Rectal smooth muscle tissue (tissue), 1 donor: ENCODE measurements around the gene SKAP1.
"Not testable (repeated sequence)": the region's sequence is repeated elsewhere in the genome, so short reads cannot be mapped to it uniquely, and the experiment has no call there.

Experiments used
- H3K27ac ChIP-seq: one replicate; pipeline ENCODE4 v1.7.0; 2013; ENCODE audit warnings: low read depth, low read length, inconsistent platforms
- H3K27me3 ChIP-seq: one replicate; pipeline ENCODE4 v1.7.0; 2013; ENCODE audit warnings: low read length; ENCODE audit not compliant: control insufficient read depth, insufficient read depth
- H3K36me3 ChIP-seq: one replicate; pipeline ENCODE4 v1.7.0; 2013; ENCODE audit warnings: low read length; ENCODE audit not compliant: control insufficient read depth, insufficient read depth
- H3K4me1 ChIP-seq: one replicate; pipeline ENCODE4 v1.7.0; 2013; ENCODE audit warnings: low read length; ENCODE audit not compliant: control insufficient read depth, insufficient read depth
- H3K4me3 ChIP-seq: one replicate; pipeline ENCODE4 v1.7.0; 2013; ENCODE audit warnings: low read length
- H3K9ac ChIP-seq: one replicate; pipeline ENCODE4 v1.7.0; 2013; ENCODE audit warnings: low read length

The SKAP1 gene

DNA sequence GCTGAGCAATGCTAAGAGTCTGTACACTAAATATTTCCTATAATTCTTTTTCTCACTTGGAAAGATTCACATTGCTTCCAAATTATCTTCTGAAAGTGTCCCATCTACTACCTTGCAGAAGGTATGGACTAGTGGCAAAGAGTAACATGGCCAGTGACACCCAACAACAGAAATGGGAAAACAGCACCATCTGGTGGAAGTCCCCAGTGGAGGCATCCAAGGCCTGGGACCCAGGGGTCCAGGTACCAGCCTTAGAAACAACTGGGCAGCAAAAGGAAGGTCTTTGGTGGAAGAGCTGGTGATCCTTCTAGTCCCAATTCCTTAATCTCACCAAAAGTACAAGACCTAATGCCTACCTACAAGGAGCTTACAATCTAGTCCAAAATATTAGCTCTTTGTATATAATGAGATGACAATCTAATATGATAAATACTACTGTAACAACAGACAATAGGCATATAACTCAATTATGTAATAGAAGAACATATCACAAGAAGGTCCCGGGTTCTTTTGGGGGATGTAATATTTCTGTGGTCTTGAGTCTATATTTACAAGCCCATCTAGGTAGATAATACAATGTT, 55.3 kb downstream of the SKAP1 start:
- Histone ChIP-seq H3K9ac (no peak overlapping the region), H3K4me1 (no peaks in the 10 kb centered on the region), H3K27ac (no peak overlapping the region), H3K36me3 (no peaks in the 10 kb centered on the region), H3K4me3 (no peak overlapping the region), H3K27me3 (no peaks in the 10 kb centered on the region)

- H3K36me3 ChIP-seq = no peaks in the 10 kb centered on the region
- no peaks in the 10 kb centered on the region for H3K27me3 ChIP-seq
- H3K9ac ChIP-seq = no peak overlapping the region
Observed at GRCh38 chr17:48373883-48374282, 56.1 kb downstream of the SKAP1 start.

GRCh38 chr17:48373130-48373830, 56.7 kb downstream of the SKAP1 start:
- Histone ChIP-seq H3K4me1 (no peaks in the 10 kb centered on the region), H3K4me3 (no peak overlapping the region), H3K9ac (no peak overlapping the region), H3K36me3 (no peaks in the 10 kb centered on the region), H3K27ac (no peak overlapping the region), H3K27me3 (no peaks in the 10 kb centered on the region)

More at GRCh38 chr17:48373883-48374282, 56.1 kb downstream of the SKAP1 start:
- Histone ChIP-seq H3K4me3 (no peak overlapping the region), H3K27ac (no peak overlapping the region), H3K4me1 (no peaks in the 10 kb centered on the region)

- not testable (repeated sequence) for H3K27me3 ChIP-seq, H3K4me3 ChIP-seq, H3K36me3 ChIP-seq, H3K4me1 ChIP-seq, H3K9ac ChIP-seq, H3K27ac ChIP-seq
Observed at GRCh38 chr17:48368967-48369366, 61.0 kb downstream of the SKAP1 start.

GRCh38 chr17:48368352-48368908, 61.6 kb downstream of the SKAP1 start:
- Histone ChIP-seq H3K36me3 (no peaks in the 10 kb centered on the region), H3K9ac (no peak overlapping the region), H3K27me3 (no peaks in the 10 kb centered on the region), H3K4me3 (no peak overlapping the region), H3K4me1 (no peaks in the 10 kb centered on the region), H3K27ac (no peak overlapping the region)

DNA sequence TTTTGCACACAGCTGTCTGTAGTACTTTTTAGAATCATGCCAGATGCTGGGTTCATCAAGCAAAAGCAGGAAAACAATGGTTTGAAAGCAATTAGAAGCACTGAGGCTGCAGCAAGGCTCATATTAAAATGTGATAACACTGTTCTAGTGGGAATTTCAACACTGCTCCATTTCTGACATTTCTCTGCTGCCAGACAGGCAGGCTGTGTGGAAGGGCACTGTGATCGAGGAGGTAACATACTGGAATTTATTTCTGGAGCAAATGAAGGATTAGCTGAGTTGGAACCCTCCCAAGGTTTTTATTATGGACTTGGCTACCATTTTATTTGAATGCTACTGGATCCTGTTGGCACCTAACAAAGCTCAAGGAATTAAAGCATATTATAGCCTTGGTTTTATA, 66.9 kb downstream of the SKAP1 start:
- H3K27ac ChIP-seq = no peak overlapping the region
- no peaks in the 10 kb centered on the region for H3K27me3 ChIP-seq
- no peaks in the 10 kb centered on the region for H3K36me3 ChIP-seq
- H3K4me3 ChIP-seq = no peak overlapping the region
- no peak overlapping the region for H3K9ac ChIP-seq
- H3K4me1 ChIP-seq = no peaks in the 10 kb centered on the region

- not testable (repeated sequence) for H3K9ac ChIP-seq, H3K27ac ChIP-seq, H3K4me1 ChIP-seq, H3K36me3 ChIP-seq, H3K4me3 ChIP-seq, H3K27me3 ChIP-seq
Observed at GRCh38 chr17:48360861-48361633, 69.0 kb downstream of the SKAP1 start.

DNA sequence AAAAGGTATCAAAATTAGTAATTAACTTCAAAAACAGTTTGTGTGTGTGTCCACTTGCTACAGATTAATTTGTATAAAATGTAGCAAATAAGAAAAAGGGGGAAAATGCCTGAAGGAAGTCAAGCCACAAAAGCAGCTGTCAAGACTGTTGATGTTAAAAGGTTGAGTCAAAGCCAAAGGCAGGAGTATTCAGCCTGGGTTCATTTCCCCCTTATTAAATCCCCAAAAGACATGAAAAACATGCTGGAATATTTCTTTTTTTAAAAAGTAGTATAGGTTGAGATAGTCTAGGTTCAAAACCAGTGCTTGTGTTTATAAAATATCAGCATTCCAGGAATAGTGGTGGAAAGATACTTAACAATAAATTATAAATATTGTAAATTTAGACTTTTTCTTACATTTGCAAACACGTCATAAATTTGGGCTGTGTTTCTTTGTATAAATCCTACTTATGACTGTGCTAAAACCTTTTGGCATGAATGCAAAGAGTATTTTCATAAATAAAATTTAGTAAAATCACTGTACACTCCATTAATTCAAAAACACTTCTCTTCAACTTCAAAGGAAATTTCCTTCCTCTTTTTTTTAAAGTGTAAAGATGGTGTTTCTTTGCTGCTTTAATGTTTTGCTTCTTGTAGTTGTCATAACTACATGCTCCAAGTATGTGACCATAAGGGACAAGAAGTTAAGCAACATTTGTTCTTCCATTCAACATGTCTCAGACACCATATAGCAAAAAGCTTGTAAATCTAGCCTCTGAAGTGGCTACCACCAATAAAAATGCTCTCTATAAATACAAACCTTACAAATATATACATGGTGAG, 72.0 kb downstream of the SKAP1 start:
- Histone ChIP-seq H3K4me1 (no peaks in the 10 kb centered on the region), H3K27ac (no peak overlapping the region), H3K27me3 (no peaks in the 10 kb centered on the region), H3K36me3 (no peaks in the 10 kb centered on the region), H3K4me3 (no peak overlapping the region), H3K9ac (no peak overlapping the region)

DNA sequence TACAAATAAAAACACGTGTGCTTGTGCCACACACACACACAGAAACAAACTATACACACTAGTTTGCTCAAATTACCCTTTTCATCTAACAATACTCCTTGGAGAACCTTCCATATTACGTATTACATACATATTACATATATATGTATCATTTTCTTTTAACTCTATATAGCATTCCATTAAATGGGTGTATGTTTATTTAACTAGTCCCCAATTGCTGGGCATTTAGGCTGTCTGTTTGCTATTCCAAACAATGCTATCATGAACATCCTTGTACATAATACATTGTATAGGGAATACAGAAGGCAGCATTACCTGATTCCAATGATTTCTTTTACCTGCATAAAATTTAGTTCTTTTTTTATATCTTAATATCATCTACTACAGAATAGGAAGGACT, 73.1 kb downstream of the SKAP1 start:
- Histone ChIP-seq H3K9ac (no peak overlapping the region), H3K27ac (no peak overlapping the region), H3K4me3 (no peak overlapping the region), H3K4me1 (no peaks in the 10 kb centered on the region), H3K27me3 (no peaks in the 10 kb centered on the region), H3K36me3 (no peaks in the 10 kb centered on the region)

GRCh38 chr17:48352630-48353029, 77.4 kb downstream of the SKAP1 start:
- Histone ChIP-seq H3K27ac (no peak overlapping the region), H3K4me1 (no peaks in the 10 kb centered on the region), H3K4me3 (no peak overlapping the region), H3K36me3 (no peaks in the 10 kb centered on the region), H3K9ac (no peak overlapping the region), H3K27me3 (no peaks in the 10 kb centered on the region)

DNA sequence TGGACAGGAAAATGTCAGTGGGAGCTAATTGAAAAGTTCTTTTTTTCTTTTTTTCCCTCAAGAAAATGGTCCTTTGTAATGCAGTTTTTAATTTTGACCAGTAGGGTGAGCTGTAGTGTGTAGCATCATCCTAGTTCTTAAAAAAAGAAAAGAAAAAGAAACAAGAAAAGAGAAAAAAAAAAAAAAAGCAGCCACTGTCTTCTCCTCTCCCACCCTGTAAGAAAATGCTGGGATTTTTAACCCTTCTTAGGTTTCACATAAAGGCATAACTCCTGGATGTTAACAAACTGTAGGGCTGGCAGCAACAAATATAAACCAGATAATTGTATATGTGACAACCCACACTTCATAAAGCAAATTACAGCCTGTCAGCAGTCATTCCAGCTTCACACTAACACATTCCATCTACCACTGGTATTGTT, 78.1 kb downstream of the SKAP1 start:
- H3K27me3 ChIP-seq = no peaks in the 10 kb centered on the region
- H3K9ac ChIP-seq = no peak overlapping the region
- no peak overlapping the region for H3K27ac ChIP-seq
- H3K4me3 ChIP-seq = no peak overlapping the region
- no peaks in the 10 kb centered on the region for H3K36me3 ChIP-seq
- H3K4me1 ChIP-seq = no peaks in the 10 kb centered on the region

DNA sequence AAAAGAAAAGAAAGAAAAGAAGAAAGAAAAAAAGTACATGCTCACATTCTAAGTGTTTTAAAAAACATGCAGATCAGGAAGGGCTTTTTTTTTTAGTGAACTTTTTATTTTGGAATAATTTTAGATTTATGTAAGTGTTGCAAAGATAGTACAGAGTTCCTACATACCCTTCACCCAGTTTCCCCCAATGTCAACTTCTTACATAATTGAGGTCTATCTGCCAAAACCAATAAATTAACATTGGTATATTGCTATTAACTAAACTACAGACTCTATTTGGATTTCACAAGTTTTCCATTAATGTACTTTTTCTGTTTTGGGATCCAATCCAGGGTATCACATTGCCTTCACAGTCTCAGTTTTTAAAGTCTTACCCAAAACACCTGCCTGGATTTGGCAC, 81.7 kb downstream of the SKAP1 start:
- no peaks in the 10 kb centered on the region for H3K27me3 ChIP-seq
- no peaks in the 10 kb centered on the region for H3K4me1 ChIP-seq
- H3K36me3 ChIP-seq = no peaks in the 10 kb centered on the region
- no peak overlapping the region for H3K9ac ChIP-seq
- no peak overlapping the region for H3K4me3 ChIP-seq
- no peak overlapping the region for H3K27ac ChIP-seq
